Osteocyte (in vitro differentiated cells): ENCODE data around the gene TCP11. TPM values are rescaled to one million over a fixed set of nuclear protein-coding genes. Genes with fewer than 3 reads are reported as not detected.

Experiments
- DNase-seq: peaks from one replicate; pipeline ENCODE4 v3.0.0; 2021; ENCODE audit warnings: mixed read lengths; ENCODE audit not compliant: unreplicated experiment; ENCODE audit errors: extremely low spot score
- H3K27ac Mint-ChIP-seq: one replicate; pipeline ENCODE4 v1.8.0; 2021; ENCODE audit warnings: mild to moderate bottlenecking, mixed read lengths; ENCODE audit not compliant: unreplicated experiment
- H3K27me3 Mint-ChIP-seq: one replicate; pipeline ENCODE4 v1.8.0; 2021; ENCODE audit warnings: mixed read lengths; ENCODE audit not compliant: unreplicated experiment
- H3K36me3 Mint-ChIP-seq: one replicate; pipeline ENCODE4 v1.8.0; 2021; ENCODE audit warnings: mixed read lengths; ENCODE audit not compliant: unreplicated experiment
- H3K4me1 Mint-ChIP-seq: one replicate; pipeline ENCODE4 v1.8.0; 2021; ENCODE audit warnings: mixed read lengths; ENCODE audit not compliant: unreplicated experiment
- H3K4me3 Mint-ChIP-seq: one replicate; pipeline ENCODE4 v1.8.0; 2021; ENCODE audit warnings: mild to moderate bottlenecking, moderate library complexity, mixed read lengths; ENCODE audit not compliant: unreplicated experiment
- H3K9me3 Mint-ChIP-seq: one replicate; pipeline ENCODE4 v1.8.0; 2021; ENCODE audit warnings: mixed read lengths; ENCODE audit not compliant: unreplicated experiment
- CTCF ChIP-seq: fragments of 200-600 bp; sonication (generic); IDR thresholded peaks from 2 replicates; pipeline ENCODE4 v1.5.0; 2021; ENCODE audit warnings: antibody characterized with exemption, mild to moderate bottlenecking, moderate library complexity
- total RNA-seq: library from RNA; stranded (reverse); gene quantifications from 2 replicates; pipeline ENCODE4 v1.2.1, GENCODE V29; 2021

TCP11 gene
- total RNA-seq, 1 donor from 2014 or later: 0.43 TPM

- H3K27me3 Mint-ChIP-seq: no peaks in the 10 kb centered on the region
- no peak for TF ChIP-seq CTCF
- peaks cover 19% of the 10 kb centered on the region for H3K4me1 Mint-ChIP-seq
- DNase-seq: no peak
- H3K9me3 Mint-ChIP-seq: peaks cover 6% of the 10 kb centered on the region
- no peak overlapping the region for H3K27ac Mint-ChIP-seq
- no peak overlapping the region for H3K4me3 Mint-ChIP-seq
- H3K36me3 Mint-ChIP-seq: peaks cover 7% of the 10 kb centered on the region
Observed at GRCh38 chr6:35163836-35164235, 22.7 kb upstream of the TCP11 start.

GRCh38 chr6:35161776-35162607, 20.9 kb upstream of the TCP11 start:
- Mint-ChIP-seq H3K4me3 (no peak overlapping the region), H3K27me3 (no peaks in the 10 kb centered on the region), H3K9me3 (peaks cover 6% of the 10 kb centered on the region), H3K36me3 (peaks cover 7% of the 10 kb centered on the region), H3K4me1 (peaks cover 19% of the 10 kb centered on the region), H3K27ac (no peak overlapping the region)
- no peak for DNase-seq
- TF ChIP-seq CTCF: no peak

GRCh38 chr6:35161266-35161665, 20.1 kb upstream of the TCP11 start:
- H3K4me3 Mint-ChIP-seq: no peak overlapping the region
- no peak for DNase-seq
- H3K27ac Mint-ChIP-seq: no peak overlapping the region
- H3K9me3 Mint-ChIP-seq: peaks cover 6% of the 10 kb centered on the region
- H3K4me1 Mint-ChIP-seq: peaks cover 15% of the 10 kb centered on the region
- H3K27me3 Mint-ChIP-seq: no peaks in the 10 kb centered on the region
- no peak for TF ChIP-seq CTCF
- peaks cover 7% of the 10 kb centered on the region for H3K36me3 Mint-ChIP-seq

GRCh38 chr6:35160642-35161041, 19.5 kb upstream of the TCP11 start:
- no peak for DNase-seq

More at GRCh38 chr6:35160642-35161041, 19.5 kb upstream of the TCP11 start:
- Mint-ChIP-seq H3K4me3 (no peak overlapping the region), H3K27ac (no peak overlapping the region), H3K36me3 (peaks cover 7% of the 10 kb centered on the region), H3K27me3 (no peaks in the 10 kb centered on the region), H3K4me1 (peaks cover 10% of the 10 kb centered on the region), H3K9me3 (peaks cover 6% of the 10 kb centered on the region)
- no peak for TF ChIP-seq CTCF
